HG03108 (cell line): ENCODE results near the gene CTCF.

Source experiments
- ATAC-seq: cut with Tn5 transposase; IDR thresholded peaks from one replicate; pipeline ENCODE4 v1.9.1; 2021; ENCODE audit warnings: moderate library complexity; ENCODE audit not compliant: unreplicated experiment

CTCF gene

GRCh38 chr16:67594256-67594915, 32.1 kb downstream of the CTCF start:
- no peak for ATAC-seq

GRCh38 chr16:67594956-67595355, 32.6 kb downstream of the CTCF start:
- no peak for ATAC-seq

DNA sequence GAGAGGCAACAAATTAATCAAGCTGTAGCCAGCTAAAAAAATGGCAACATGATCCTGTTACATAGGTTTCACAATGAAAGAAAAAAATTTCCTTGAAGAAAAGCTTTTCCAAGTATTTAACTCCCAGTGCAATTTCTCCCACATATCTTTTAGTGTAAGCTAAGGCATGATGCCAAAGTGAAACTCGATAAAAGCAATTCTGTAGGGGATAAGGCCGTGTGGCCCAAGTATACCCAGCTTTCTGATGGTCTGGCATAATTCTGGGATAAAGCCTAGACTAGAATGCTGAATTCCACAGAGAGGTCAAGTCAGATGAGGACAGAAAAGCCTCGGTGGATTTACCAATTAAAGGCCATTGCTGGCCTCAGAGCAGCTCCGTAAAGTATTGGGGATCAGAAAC, 36.2 kb downstream of the CTCF start:
- no peak for ATAC-seq

GRCh38 chr16:67605641-67606040, 43.3 kb downstream of the CTCF start:
- no peak for ATAC-seq

- ATAC-seq, result no peak
Measured at GRCh38 chr16:67606632-67607031, 44.3 kb downstream of the CTCF start.

DNA sequence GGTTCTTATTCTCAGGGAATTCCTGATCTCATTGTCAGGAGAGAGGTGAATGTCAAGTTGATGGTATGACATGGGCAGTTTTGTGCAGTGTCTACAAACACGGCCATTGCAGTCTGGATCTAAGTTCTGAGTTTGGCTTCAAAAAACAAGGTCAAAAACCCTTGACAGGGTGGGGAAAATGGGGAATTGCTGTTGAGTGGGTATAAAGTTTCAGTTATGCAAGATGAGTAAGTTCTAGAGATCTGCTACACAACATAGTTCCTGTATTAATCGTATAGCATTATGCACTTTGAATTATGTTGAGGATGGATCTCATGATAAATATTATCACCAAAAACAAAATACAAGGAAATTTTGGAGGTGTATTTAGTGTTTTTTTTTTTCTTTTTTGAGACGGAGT, 46.0 kb downstream of the CTCF start:
- no peak for ATAC-seq

- ATAC-seq, result no peak
Measured at GRCh38 chr16:67613808-67614207, 51.5 kb downstream of the CTCF start.

GRCh38 chr16:67628216-67628615, 65.9 kb downstream of the CTCF start:
- ATAC-seq, result no peak

DNA sequence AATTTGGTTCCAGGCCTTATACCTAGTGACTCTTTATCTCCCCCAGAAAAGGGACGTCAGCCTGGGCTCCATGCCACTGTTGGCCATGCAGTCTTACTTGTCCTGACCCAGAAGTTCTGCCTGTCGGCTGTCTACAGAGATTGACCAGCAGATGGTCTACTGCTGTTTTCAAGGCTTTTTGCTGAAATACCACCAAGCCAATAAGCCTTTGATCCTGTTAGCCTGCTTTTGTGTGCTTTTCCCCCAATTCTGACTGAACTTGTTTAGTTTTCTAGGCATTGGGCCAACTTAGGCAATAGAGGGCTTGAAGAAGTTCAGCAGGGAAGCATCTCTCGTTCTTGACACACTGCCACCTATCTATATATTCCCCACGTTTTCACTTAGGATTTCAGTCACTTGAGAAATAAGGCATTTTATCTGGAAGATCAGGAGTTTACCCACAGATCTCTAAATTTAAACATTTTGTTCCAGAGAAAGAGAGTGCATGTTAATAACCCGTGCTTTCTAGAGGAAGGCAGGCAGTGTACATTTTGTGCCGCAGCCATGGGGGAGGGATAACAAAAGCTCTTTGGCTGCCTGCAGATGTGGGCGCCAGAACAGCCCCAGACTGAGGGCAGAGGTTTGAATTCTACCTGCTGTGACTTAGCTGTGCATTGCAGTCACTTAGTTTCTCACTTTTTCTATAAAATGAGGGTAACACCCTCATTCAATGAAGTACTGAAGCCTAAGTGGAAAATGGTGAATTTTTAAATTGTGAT, 70.3 kb downstream of the CTCF start:
- no peak for ATAC-seq

DNA sequence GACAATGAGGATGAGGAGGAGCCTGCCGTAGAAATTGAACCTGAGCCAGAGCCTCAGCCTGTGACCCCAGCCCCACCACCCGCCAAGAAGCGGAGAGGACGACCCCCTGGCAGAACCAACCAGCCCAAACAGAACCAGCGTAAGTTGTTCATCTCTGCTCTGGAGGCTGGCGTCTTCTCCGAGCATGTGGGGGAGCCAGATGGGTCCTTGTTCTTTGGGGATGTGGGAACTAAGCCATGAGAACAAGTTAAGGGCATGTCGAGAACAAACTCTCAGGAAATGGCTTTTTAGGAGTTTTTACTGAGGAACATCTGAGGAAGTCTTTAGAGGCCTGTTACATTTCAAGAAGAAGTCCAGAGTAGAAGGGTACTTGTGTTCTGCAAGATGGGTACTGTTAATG, 74.4 kb downstream of the CTCF start:
- no peak for ATAC-seq

DNA sequence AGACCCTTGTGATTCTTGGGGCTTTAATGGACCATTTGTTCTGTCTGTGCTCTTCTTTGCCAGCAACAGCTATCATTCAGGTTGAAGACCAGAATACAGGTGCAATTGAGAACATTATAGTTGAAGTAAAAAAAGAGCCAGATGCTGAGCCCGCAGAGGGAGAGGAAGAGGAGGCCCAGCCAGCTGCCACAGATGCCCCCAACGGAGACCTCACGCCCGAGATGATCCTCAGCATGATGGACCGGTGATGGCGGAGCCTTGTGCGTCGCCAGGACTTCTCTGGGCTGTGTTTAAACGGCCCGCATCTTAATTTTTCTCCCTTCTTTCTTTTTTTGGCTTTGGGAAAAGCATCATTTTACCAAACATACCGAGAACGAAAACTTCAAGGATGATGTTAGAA, 75.3 kb downstream of the CTCF start:
- ATAC-seq, result no peak

GRCh38 chr16:67641779-67642708, 79.7 kb downstream of the CTCF start:
- ATAC-seq, result no peak

GRCh38 chr16:67644038-67644437, 81.7 kb downstream of the CTCF start:
- no peak for ATAC-seq

DNA sequence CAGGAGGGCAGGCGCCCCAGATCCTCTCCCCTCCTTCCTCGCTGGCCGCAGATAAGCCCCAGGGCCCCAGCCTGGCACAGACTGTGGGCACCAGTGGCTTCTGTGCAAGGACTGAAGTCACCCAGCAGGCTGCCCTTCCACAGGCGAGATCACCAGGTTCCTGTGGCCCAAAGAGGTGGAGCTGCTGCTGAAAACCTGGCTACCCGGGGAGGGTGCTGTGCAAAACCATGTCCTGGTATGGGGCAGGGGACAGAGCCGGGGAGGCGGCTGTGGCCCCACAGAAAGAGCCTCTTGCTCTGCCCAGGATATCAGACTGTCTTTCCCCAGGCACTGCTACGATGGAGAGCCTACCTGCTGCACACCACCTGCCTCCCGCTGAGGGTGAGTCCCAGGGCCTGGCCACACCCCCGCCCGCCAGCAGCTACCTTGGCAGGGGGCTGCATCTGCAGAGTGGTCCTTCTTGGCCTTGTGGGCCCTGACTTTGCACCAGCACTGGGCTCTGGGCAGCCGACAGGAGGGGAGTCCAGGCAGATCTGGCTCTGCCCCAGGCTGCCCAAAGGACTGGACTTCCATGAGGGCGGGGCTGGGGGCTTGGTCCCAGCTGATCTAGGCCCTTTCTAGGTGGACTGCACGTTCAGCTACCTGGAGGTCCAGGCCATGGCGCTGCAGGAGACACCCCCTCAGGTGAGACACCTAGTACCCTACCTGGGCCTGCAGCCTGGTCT, 83.2 kb downstream of the CTCF start:
- no peak for ATAC-seq

GRCh38 chr16:67647111-67647651, 84.9 kb downstream of the CTCF start:
- ATAC-seq, result no peak

GRCh38 chr16:67647681-67648080, 85.4 kb downstream of the CTCF start:
- ATAC-seq, result no peak

GRCh38 chr16:67648088-67648763, 85.9 kb downstream of the CTCF start:
- no peak for ATAC-seq

DNA sequence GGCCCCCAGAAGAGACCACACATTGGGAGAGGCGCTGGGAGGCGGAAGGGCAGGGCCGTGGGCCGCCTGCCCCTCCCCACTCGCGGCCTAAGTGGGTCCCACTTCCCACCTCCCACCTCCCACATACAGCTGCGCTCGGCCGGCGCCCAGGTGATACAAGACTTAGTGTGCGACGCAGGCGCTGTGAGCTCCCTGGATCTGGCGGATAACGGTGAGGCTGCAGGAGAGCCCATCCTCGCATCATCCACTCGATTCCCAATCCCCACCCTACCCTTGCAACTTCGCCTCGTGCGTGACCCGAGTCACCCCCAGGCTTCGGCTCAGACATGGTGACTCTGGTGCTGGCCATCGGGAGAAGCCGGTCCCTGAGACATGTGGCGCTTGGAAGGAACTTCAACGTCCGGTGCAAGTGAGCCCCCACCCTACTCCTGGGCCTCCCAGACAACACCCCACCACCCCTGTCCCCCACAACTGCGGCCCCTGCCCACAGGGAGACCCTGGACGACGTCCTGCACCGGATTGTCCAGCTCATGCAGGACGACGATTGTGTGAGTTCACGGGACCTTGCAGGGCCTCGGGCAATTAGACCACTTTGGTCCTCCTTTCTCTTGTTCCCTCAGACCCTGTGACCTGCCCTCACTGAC, 86.6 kb downstream of the CTCF start:
- no peak for ATAC-seq

GRCh38 chr16:67649494-67649931, 87.2 kb downstream of the CTCF start:
- no peak for ATAC-seq

DNA sequence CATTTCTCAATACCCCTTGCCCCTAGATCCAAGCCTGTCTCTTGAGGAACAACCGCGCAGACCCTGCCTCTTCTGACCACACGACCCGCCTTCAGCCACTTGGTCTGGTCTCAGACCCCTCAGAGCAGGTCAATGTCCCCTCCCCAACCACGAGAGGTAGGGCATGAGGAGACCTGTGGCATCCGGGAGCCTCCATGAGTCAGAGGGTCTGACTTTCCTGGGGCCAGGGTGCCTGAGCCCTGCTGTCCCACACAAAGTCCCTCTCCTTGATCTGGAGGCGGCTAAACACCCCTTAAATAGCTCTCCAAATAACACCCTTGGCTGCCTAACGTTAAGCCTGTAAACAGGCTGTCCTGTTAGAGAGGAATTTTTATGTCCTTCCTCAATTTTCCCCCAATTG, 87.7 kb downstream of the CTCF start:
- no peak for ATAC-seq
